GM12874 (cell line): Measurements from ENCODE around the gene ZPBP2.

Source experiments
- TF ChIP-seq, protein P1 (sequence below): IDR thresholded peaks from 2 replicates; pipeline ENCODE4 v1.5.1; 2011; ENCODE audit warnings: low read depth, mild to moderate bottlenecking, control low read depth, low read length, moderate library complexity; ENCODE audit not compliant: insufficient read depth

ZPBP2 gene

DNA sequence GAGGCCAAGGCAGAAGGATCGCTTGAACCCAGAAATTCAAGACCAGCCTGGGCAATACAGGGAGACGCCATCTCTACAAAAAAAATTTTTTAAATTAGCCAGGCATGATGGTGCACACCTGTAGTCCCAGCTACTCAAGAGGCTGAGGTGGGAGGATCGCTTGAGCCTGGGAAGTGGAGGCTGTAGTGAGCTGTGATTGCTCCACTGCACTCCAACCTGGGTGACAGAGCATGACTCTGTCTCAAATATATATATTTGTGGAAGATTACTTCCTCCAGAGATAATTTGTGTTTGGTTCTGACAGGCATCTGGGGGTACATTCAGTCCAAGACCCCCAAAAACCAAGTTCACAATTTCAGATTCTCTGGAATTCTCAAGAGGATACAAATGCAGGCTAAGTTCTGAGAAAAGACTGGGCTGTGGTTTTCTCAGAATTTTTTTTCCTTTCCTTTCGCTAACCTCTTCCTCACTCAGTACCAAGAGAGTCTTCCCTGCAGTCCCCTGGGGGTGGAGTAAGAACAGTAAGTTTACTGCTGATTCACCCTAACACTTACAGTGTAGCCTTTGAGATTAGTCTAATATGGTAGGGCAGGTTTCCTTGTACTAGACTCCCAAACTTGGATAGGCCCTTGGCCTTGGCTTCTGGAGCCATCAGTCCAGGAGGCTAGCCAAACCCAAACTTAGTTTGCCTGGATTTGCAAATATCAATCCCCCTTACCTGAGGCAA lies 35.3 kb downstream of the ZPBP2 start:
- TF ChIP-seq, protein P1, sequence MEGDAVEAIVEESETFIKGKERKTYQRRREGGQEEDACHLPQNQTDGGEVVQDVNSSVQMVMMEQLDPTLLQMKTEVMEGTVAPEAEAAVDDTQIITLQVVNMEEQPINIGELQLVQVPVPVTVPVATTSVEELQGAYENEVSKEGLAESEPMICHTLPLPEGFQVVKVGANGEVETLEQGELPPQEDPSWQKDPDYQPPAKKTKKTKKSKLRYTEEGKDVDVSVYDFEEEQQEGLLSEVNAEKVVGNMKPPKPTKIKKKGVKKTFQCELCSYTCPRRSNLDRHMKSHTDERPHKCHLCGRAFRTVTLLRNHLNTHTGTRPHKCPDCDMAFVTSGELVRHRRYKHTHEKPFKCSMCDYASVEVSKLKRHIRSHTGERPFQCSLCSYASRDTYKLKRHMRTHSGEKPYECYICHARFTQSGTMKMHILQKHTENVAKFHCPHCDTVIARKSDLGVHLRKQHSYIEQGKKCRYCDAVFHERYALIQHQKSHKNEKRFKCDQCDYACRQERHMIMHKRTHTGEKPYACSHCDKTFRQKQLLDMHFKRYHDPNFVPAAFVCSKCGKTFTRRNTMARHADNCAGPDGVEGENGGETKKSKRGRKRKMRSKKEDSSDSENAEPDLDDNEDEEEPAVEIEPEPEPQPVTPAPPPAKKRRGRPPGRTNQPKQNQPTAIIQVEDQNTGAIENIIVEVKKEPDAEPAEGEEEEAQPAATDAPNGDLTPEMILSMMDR, result no peak

DNA sequence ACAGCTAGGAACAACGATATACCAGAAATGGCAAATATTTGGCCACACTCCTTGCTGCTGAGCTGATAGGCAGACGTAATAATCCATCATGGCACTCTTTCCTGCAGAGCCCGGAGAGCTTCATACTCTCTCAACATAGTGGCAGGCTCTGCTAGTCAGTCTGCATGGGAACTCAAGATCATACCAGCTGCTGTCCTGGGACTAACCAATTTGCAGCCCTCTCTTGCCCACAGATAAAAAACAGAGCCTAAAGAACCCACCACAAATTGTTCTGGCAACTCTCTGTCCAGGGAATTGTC lies 36.9 kb downstream of the ZPBP2 start:
- TF ChIP-seq, protein P1, result no peak

DNA sequence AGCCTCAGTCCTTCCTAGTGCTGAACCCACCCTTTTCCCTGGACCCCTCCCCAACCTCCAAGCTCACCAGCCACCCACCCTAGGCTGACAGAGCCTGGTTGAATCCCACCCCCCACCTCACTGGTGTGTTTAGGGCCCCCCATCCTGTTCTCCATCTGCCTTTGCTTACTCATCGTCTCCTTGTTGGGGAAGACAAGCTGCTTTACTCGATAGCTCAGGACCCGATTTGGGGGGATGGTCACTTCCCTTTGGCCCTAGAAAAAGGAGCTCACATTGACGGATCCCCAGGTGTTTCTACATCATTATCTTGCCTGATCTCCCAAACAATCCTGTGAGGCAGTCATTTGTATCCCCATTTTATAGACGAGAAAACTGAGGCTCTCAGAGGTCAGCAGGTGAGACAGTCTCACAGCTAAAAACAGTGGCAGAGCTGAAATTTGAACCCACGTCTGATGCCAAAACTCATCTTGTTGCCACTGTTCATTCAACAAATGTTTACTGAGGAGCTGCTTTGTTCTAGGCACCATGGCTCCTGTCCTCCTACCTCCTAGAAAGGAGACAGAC lies 40.9 kb downstream of the ZPBP2 start:
- TF ChIP-seq, protein P1, result no peak

DNA sequence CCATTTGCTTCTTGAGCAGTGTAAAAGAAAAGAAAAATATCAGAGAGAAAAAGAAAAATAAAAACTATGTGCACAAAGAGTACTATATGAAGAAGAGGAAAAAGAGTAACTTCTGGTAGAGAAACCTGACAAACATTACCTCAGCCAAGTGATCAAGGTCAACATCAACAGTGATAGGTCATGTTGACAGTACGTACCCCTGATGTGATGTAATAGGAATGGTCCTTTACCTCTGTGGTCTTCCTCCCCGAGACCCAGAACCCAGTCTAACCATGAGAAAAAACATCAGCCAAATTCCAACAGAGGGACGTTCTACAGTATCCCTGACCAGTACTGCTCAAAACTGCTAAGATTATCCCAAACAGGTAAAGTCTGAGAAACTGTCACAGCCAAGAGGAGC lies 46.0 kb downstream of the ZPBP2 start:
- TF ChIP-seq, protein P1, result no peak

DNA sequence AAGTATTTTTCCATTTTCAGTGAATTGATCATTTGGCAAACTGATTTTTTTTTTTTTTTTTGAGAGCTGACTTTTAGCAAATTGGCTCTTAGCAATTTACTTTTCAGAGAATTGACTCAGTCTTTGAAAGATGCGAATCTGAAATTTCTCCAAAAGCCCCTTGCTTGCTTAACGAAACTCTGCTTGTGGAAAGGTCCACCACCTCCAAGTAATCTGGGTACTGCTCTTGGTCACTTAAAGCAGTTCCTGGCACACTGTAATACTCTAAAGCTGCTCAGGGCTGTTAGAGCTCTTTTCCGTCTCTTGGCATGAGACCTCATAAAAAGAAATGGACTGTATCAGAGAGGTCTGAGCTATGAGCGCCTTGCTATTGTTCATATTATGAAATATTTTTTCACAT lies 47.6 kb downstream of the ZPBP2 start:
- TF ChIP-seq, protein P1, result no peak

DNA sequence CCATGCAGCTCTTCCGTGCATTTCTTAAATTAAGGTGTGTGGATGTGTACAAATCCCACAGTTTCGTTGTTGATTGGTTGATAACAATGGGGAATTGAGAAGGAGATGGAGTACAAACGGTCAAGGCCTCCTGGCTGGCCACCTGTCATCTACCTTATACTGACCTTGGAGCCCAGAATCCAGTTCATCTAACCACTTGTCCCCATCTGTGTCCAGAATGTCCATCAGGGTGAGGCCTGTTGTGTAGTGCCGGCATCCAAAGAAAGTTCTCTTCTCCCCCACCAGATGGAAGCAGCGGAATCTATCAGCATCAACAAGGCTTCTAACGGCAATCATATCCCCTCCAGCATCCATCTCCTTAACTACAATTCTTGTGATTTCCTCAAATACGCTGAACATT lies 48.9 kb downstream of the ZPBP2 start:
- TF ChIP-seq, protein P1, result no peak

DNA sequence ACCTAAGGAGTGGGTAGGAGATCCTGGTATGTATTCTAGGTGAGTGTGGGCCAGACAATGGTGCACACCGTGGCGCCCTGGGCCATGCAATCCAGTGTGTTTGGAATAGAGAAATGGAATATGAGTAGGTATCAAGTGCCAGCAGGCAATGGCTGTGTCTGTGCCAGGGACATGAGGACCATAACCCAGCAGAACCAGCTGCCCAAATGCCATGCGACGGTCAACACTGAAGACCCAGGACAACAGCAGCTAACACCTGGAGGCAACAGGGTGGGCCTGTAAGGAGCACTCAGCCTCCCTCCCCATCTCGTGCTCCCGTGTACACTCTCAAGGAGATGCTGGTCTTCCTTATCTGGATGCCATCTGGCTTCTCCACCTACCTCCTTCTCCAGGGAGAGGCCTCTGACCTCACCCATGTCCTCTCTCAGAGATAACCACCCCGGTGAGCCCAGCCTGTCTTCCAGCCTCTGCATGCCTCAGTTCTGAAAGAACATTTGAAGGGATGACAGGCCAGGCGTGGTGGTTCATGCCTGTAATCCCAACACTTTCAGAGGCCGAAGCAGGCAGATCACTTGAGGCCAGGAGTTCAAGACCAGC lies 51.2 kb downstream of the ZPBP2 start:
- TF ChIP-seq, protein P1, result no peak
